Mesendoderm (in vitro differentiated cells): Measurements from ENCODE around the gene SPP1.
"Not testable (repeated sequence)": the region's sequence is repeated elsewhere in the genome, so short reads cannot be mapped to it uniquely, and the experiment has no call there.

Experiments used
- DNase-seq: peaks from one replicate; pipeline ENCODE4 v3.0.0; 2013
- H2AK5ac ChIP-seq: 2 replicates; pipeline ENCODE4 v1.6.1; 2013; ENCODE audit warnings: low read length, inconsistent platforms
- H2BK120ac ChIP-seq: 2 replicates; pipeline ENCODE4 v1.6.1; 2013; ENCODE audit warnings: low read depth, mild to moderate bottlenecking, low read length, moderate library complexity, mixed read lengths
- H2BK15ac ChIP-seq: replicated peaks from 2 replicates; pipeline ENCODE4 v1.6.1; 2013; ENCODE audit warnings: low read depth, mild to moderate bottlenecking, moderate library complexity
- H2BK5ac ChIP-seq: 2 replicates; pipeline ENCODE4 v1.6.1; 2013; ENCODE audit warnings: low read length, inconsistent platforms
- H3K18ac ChIP-seq: 2 replicates; pipeline ENCODE4 v1.6.1; 2013; ENCODE audit warnings: mild to moderate bottlenecking, low read length, mixed read lengths
- H3K23ac ChIP-seq: one replicate; pipeline ENCODE4 v1.6.1; 2013; ENCODE audit warnings: low read length
- H3K27ac ChIP-seq: 2 replicates; pipeline ENCODE4 v1.5.1; 2013; ENCODE audit warnings: low read depth, mild to moderate bottlenecking, inconsistent platforms, low read length, moderate library complexity
- H3K27me3 ChIP-seq: 2 replicates; pipeline ENCODE4 v1.6.1; 2013; ENCODE audit warnings: low read length, control low read depth, mild to moderate bottlenecking, inconsistent platforms; ENCODE audit not compliant: insufficient read depth, poor library complexity
- H3K36me3 ChIP-seq: 2 replicates; pipeline ENCODE4 v1.6.1; 2013; ENCODE audit warnings: low read length, inconsistent platforms; ENCODE audit not compliant: control insufficient read depth, insufficient read depth
- H3K4ac ChIP-seq: one replicate; pipeline ENCODE4 v1.6.1; 2013; ENCODE audit warnings: low read depth, mild to moderate bottlenecking, low read length, moderate library complexity
- H3K4me1 ChIP-seq: 2 replicates; pipeline ENCODE4 v1.6.1; 2013; ENCODE audit warnings: low read depth, low read length, inconsistent platforms; ENCODE audit not compliant: control insufficient read depth
- H3K4me2 ChIP-seq: 2 replicates; pipeline ENCODE4 v1.6.1; 2013; ENCODE audit warnings: low read length
- H3K4me3 ChIP-seq: 2 replicates; pipeline ENCODE4 v1.5.1; 2013; ENCODE audit warnings: mild to moderate bottlenecking, low read length
- H3K56ac ChIP-seq: one replicate; pipeline ENCODE4 v1.6.1; 2013; ENCODE audit warnings: low read length
- H3K79me1 ChIP-seq: 2 replicates; pipeline ENCODE4 v1.6.1; 2013; ENCODE audit warnings: low read length, inconsistent platforms
- H3K79me2 ChIP-seq: 2 replicates; pipeline ENCODE4 v1.6.1; 2013; ENCODE audit warnings: mild to moderate bottlenecking, low read length; ENCODE audit not compliant: control insufficient read depth, insufficient read depth
- H3K9ac ChIP-seq: 2 replicates; pipeline ENCODE4 v1.6.1; 2013; ENCODE audit warnings: low read length, inconsistent platforms
- H4K5ac ChIP-seq: one replicate; pipeline ENCODE4 v1.6.1; 2013; ENCODE audit warnings: low read length
- H4K8ac ChIP-seq: one replicate; pipeline ENCODE4 v1.6.1; 2013; ENCODE audit warnings: low read depth, mild to moderate bottlenecking, control low read depth, low read length, moderate library complexity
- WGBS: extraction: QIAGEN DNeasy Blood & Tissue Kit; methylation state at CpG from one replicate; pipeline ENCODE4 v1.1.7; 2013; ENCODE audit warnings: low lambda C conversion rate, missing lambda C conversion rate; ENCODE audit not compliant: insufficient coverage; ENCODE audit errors: extremely low coverage; 5-methylcytosine and 5-hydroxymethylcytosine counted together

The SPP1 gene

DNA sequence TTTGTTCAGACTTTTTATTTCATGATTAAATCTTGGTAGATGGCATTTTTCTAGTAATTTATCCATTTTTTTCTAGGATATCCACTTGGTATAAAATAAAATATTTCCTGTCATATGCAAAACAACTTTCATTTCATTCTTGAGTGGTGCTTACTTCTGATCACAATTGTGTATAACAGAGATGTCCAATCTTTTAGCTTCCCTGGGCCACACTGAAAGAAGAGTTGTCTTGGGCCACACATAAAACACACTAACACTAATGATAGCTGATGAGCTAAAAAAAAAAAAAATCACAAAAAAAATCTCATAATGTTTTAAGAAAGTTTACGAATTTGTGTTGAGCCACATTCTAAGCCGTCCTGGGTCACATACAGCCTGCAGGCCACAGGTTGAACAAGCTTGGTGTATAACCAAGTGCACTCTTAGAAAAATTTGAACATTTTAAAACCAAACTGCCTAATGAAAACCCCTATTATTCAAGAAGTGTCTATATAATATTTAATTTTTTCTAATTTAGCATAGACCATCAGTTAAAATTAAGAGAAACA, 41.3 kb upstream of the SPP1 start:
- no CpG with 5 or more reads among the region's 2 CpGs for WGBS
- Histone ChIP-seq H4K5ac (no peak overlapping the region), H3K18ac (no peak overlapping the region), H3K56ac (no peak overlapping the region), H3K79me2 (no peaks in the 10 kb centered on the region), H3K4me3 (no peak overlapping the region), H3K4me1 (no peaks in the 10 kb centered on the region), H3K79me1 (no peaks in the 10 kb centered on the region), H3K9ac (no peak overlapping the region), H3K4me2 (no peak overlapping the region), H4K8ac (no peak overlapping the region), H2BK15ac (no peak overlapping the region), H2BK5ac (no peak overlapping the region), H3K36me3 (no peaks in the 10 kb centered on the region), H3K4ac (no peak overlapping the region), H3K27ac (no peak overlapping the region), H2BK120ac (no peak overlapping the region), H3K27me3 (no peaks in the 10 kb centered on the region), H3K23ac (no peak overlapping the region), H2AK5ac (no peak overlapping the region)
- DNase-seq = no peak

DNA sequence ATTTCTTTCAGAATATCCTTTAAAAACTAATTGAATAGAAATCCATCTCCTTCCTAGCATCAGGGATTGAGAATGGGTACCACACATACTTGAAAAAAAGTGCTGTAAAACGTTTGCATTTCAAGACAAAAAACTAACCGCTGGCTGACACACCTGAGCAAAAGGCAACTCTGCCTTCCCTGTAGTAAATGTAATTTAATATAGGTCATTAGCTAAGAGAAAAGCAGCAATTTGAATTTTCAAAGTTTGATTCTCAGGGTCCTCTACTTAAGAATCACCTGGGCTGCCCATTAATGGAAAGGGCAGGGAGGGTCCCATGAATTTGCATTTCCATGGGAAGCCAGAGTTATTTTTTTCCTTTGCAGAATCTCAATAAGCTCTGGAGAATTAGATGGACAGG, 40.5 kb upstream of the SPP1 start:
- no peaks in the 10 kb centered on the region for H3K79me1 ChIP-seq
- H3K23ac ChIP-seq = no peak overlapping the region
- H3K4me1 ChIP-seq = no peaks in the 10 kb centered on the region
- H4K8ac ChIP-seq = no peak overlapping the region
- H3K4me3 ChIP-seq = no peak overlapping the region
- H3K9ac ChIP-seq = no peak overlapping the region
- H2BK15ac ChIP-seq = no peak overlapping the region
- peak; percentile 42 for DNase-seq
- no peak overlapping the region for H3K27ac ChIP-seq
- no peaks in the 10 kb centered on the region for H3K27me3 ChIP-seq
- H2BK120ac ChIP-seq = no peak overlapping the region
- no peaks in the 10 kb centered on the region for H3K36me3 ChIP-seq
- no CpG with 5 or more reads among the region's 2 CpGs for WGBS
- H3K18ac ChIP-seq = no peak overlapping the region
- no peak overlapping the region for H3K4ac ChIP-seq
- H3K4me2 ChIP-seq = no peak overlapping the region
- no peak overlapping the region for H4K5ac ChIP-seq
- H2BK5ac ChIP-seq = no peak overlapping the region
- no peaks in the 10 kb centered on the region for H3K79me2 ChIP-seq
- no peak overlapping the region for H3K56ac ChIP-seq
- H2AK5ac ChIP-seq = no peak overlapping the region

DNA sequence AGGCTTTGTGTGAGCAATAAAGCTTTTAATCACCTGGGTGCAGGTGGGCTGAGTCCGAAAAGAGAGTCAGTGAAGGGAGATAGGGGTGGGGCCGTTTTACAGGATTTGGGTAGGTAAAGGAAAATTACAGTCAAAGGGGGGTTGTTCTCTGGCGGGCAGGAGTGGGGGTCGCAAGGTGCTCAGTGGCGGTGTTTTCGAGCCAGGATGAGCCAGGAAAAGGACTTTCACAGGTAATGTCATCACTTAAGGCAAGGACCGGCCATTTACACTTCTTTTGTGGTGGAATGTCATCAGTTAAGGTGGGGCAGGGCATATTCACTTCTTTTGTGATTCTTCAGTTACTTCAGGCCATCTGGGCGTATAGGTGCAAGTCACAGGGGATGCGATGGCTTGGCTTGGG, 39.6 kb upstream of the SPP1 start:
- not testable (repeated sequence) for H3K23ac ChIP-seq, H4K5ac ChIP-seq, H3K27ac ChIP-seq, H3K79me2 ChIP-seq, H3K4ac ChIP-seq, H2AK5ac ChIP-seq, H3K36me3 ChIP-seq, H3K4me1 ChIP-seq, H2BK120ac ChIP-seq, H3K4me2 ChIP-seq, H3K27me3 ChIP-seq, H3K79me1 ChIP-seq, H3K9ac ChIP-seq, H3K18ac ChIP-seq, H4K8ac ChIP-seq, H3K4me3 ChIP-seq, H3K56ac ChIP-seq, H2BK5ac ChIP-seq, H2BK15ac ChIP-seq
- WGBS = no CpG with 5 or more reads among the region's 9 CpGs
- DNase-seq = peak; percentile 58

DNA sequence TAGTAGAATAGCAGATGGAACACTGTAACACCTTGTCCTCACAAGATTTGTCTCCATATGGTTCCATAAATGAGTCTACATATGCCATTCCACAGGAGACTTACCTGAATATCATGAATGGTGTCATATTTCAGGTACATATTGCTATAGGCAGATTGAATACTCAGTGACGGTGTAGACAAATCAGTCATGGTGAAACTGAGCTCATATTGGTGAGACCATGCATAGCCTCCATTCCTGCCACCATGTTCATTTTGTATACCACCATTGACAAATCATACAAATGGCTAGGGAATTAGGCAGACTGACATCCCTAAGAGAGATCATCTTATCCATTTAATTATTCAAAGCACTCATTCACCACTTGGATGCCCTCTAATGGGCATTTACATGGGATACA, 38.0 kb upstream of the SPP1 start:
- no CpG with 5 or more reads among the region's 1 CpG for WGBS

DNA sequence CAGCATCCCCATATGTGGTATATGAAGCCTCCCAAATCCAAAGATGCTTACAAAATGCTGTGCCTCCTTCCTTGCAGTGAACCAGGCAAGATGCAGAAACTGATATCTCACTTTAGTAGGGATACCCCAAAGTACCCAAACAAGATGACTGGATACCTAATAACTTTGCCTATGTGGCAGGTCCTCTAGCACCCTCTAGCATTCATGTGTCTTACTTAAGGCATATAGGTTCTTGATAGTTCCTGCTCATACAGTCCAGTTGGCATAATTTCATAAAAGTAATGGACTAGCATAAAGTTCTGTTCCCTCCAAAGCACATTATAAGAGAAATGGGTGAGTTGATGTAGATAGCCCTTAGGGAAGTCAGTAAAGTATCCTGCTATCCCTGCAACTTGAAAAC, 36.8 kb upstream of the SPP1 start:
- H3K4me1 ChIP-seq = no peaks in the 10 kb centered on the region
- H2BK5ac ChIP-seq = no peak overlapping the region
- no peak overlapping the region for H4K8ac ChIP-seq
- H3K36me3 ChIP-seq = no peaks in the 10 kb centered on the region
- H2AK5ac ChIP-seq = no peak overlapping the region
- no peaks in the 10 kb centered on the region for H3K79me2 ChIP-seq
- H3K4me2 ChIP-seq = no peak overlapping the region
- no peak overlapping the region for H3K4ac ChIP-seq
- no peak overlapping the region for H2BK120ac ChIP-seq
- H3K56ac ChIP-seq = no peak overlapping the region
- DNase-seq = no peak
- H3K18ac ChIP-seq = no peak overlapping the region
- no peak overlapping the region for H4K5ac ChIP-seq
- no peak overlapping the region for H3K23ac ChIP-seq
- H2BK15ac ChIP-seq = no peak overlapping the region
- no peaks in the 10 kb centered on the region for H3K27me3 ChIP-seq
- no peak overlapping the region for H3K27ac ChIP-seq
- H3K4me3 ChIP-seq = no peak overlapping the region
- no peaks in the 10 kb centered on the region for H3K79me1 ChIP-seq
- no peak overlapping the region for H3K9ac ChIP-seq

More for the DNA sequence above, 38.0 kb upstream of the SPP1 start:
- Histone ChIP-seq H3K4me1 (no peaks in the 10 kb centered on the region), H3K4me2 (no peak overlapping the region), H3K27me3 (no peaks in the 10 kb centered on the region), H3K4me3 (no peak overlapping the region), H2BK5ac (no peak overlapping the region), H2AK5ac (no peak overlapping the region), H3K4ac (no peak overlapping the region), H3K23ac (no peak overlapping the region), H3K56ac (no peak overlapping the region), H3K27ac (no peak overlapping the region), H3K36me3 (no peaks in the 10 kb centered on the region), H3K18ac (no peak overlapping the region), H3K9ac (no peak overlapping the region), H3K79me1 (no peaks in the 10 kb centered on the region), H2BK120ac (no peak overlapping the region), H2BK15ac (no peak overlapping the region), H4K5ac (no peak overlapping the region), H3K79me2 (no peaks in the 10 kb centered on the region), H4K8ac (no peak overlapping the region)
- DNase-seq = no peak

DNA sequence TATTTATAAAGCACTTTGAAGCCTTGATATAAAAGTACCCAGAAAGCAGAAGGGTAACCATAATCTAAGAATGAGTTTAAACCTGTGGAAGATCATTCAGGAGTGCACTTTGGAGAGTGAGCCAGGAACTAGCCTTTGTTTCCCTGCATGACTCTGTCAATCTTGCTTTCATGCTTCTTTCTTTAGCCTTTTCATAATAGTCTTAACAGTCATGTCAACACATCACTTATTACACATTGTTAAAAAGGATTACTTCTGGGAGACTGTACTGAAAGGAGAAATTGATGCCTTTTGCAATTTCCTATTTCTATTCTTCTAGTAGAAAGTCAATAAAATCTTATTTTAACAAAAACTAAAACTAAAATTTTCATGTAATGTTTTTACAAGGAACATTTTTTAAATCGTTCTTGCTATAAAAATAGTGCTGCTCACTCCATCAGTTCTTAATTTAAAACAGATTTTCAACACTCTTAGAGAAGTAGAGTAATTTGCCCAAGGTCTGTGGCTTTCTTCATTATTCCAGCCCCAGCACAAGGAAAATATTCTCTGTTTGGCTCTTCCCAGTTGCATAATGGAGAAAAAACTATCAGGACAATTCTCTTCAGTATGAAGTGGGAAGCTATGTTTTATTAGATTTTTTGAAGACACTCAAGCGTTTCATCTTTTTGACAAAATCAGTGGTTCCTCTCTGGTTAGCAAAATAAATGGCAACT, 35.4 kb upstream of the SPP1 start:
- Histone ChIP-seq H3K18ac (no peak overlapping the region), H3K27ac (no peak overlapping the region), H4K8ac (no peak overlapping the region), H3K79me1 (no peaks in the 10 kb centered on the region), H2AK5ac (no peak overlapping the region), H3K27me3 (no peaks in the 10 kb centered on the region), H3K79me2 (no peaks in the 10 kb centered on the region), H2BK5ac (no peak overlapping the region), H2BK15ac (no peak overlapping the region), H3K4ac (no peak overlapping the region), H3K56ac (no peak overlapping the region), H3K4me3 (no peak overlapping the region), H3K9ac (no peak overlapping the region), H2BK120ac (no peak overlapping the region), H3K4me1 (no peaks in the 10 kb centered on the region), H3K4me2 (no peak overlapping the region), H3K36me3 (no peaks in the 10 kb centered on the region), H3K23ac (no peak overlapping the region), H4K5ac (no peak overlapping the region)
- 100% methylated on average over 1 of the region's 2 CpGs for WGBS
- no peak for DNase-seq
